Suprapubic skin (tissue), 3 donors: ENCODE data around the gene DGCR6L.

ENCODE experiments used
- POLR2A ChIP-seq, 2 donors: fragments of 450-650 bp; IDR thresholded peaks; one replicate each; pipeline ENCODE4 v1.6.1; 2017; ENCODE audit warnings: antibody characterized with exemption in 2 of 2, mild to moderate bottlenecking in 2 of 2, moderate library complexity in 2 of 2
- TF ChIP-seq, protein P1 (sequence below), 2 donors: fragments of 200-600 bp in 1 of 2; fragments of 450-650 bp in 1 of 2; sonication (generic) in 1 of 2; IDR thresholded peaks; one replicate each; pipeline ENCODE4 v1.5.1; 2016 to 2019; ENCODE audit warnings: antibody characterized with exemption in 2 of 2, mild to moderate bottlenecking in 1 of 2, moderate library complexity in 1 of 2

DNA sequence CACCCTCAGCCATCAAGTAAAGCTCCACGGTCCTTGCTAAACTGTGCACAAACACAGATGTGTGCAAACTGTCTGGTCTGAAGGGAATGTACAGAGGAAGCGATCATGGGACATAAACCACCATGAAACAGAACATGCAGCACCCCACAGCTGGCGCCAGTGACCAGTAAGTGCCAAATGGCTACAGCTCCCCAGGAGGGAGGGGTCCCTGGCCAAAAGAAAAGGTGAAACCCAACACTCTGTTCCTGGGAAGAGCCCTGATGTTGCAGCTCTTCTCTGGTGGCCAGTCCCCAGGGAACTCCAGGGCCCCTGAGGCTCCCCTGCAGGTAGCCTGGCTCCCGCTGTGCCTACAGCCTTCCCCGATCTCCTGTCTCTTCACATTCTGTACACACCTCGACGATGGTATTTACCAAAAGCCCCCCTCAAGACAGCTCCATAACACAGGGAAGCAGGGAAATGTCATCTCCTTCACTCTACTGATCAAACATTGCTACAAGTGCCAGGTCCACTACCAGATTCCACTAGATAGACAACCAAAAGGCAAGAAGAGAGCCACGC, 2.9 kb downstream of the DGCR6L start:
- TF ChIP-seq, protein P1, sequence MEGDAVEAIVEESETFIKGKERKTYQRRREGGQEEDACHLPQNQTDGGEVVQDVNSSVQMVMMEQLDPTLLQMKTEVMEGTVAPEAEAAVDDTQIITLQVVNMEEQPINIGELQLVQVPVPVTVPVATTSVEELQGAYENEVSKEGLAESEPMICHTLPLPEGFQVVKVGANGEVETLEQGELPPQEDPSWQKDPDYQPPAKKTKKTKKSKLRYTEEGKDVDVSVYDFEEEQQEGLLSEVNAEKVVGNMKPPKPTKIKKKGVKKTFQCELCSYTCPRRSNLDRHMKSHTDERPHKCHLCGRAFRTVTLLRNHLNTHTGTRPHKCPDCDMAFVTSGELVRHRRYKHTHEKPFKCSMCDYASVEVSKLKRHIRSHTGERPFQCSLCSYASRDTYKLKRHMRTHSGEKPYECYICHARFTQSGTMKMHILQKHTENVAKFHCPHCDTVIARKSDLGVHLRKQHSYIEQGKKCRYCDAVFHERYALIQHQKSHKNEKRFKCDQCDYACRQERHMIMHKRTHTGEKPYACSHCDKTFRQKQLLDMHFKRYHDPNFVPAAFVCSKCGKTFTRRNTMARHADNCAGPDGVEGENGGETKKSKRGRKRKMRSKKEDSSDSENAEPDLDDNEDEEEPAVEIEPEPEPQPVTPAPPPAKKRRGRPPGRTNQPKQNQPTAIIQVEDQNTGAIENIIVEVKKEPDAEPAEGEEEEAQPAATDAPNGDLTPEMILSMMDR (IDR thresholded peaks at IDR 0.05) = no peak
- TF ChIP-seq POLR2A (IDR thresholded peaks at IDR 0.05) = no peak
